A549 (cell line): ENCODE data around the gene GCLC. TPM values are rescaled to one million over a fixed set of nuclear protein-coding genes. Genes with fewer than 3 reads are reported as not detected.
A peak's percentile ranks its signal among the peaks of the same experiment; 100 is the strongest.

Experiments
- ATAC-seq, 2 experiments: fragments of 200-7000 bp in 1 of 2; fragments of >200 bp in 1 of 2; cut with Nextera tagmentation in 1 of 2; cut with Tn5 transposase in 1 of 2; 3 replicates each; pipeline versions ENCODE4 v1.8.0 to v1.9.1; 2018 to 2020; ENCODE audit warnings: mild to moderate bottlenecking in 1 of 2, moderate library complexity in 1 of 2
- CTCF ChIA-PET: fragments of 300-600 bp; sonication (Branson Sonifier 250); formaldehyde crosslinking; extraction: SDS; loops from one replicate; lab custom pipeline; 2021; ENCODE audit warnings: antibody characterized with exemption, inconsistent platforms; lab: Yijun Ruan, JAX
- POLR2A ChIA-PET: fragments of 350-600 bp; formaldehyde crosslinking; extraction: SDS; loops from one replicate; lab custom pipeline; 2021; ENCODE audit warnings: antibody characterized with exemption, inconsistent platforms; lab: Yijun Ruan, JAX
- DNase-seq, 2 experiments: peaks; one replicate each; pipeline versions ENCODE4 v3.0.0 to v3.0.0-alpha.2; 2011 to 2016; ENCODE audit warnings: low read depth in 1 of 2, low spot score in 1 of 2
- FAIRE-seq: peaks from 2 replicates; lab custom pipeline; 2011; peaks lifted over from hg19 to GRCh38; lab: Jason Lieb, UNC
- H3K27ac ChIP-seq, 2 experiments: fragments of >200 bp; sonication (Bioruptor Twin); formaldehyde crosslinking; 3 replicates each; pipeline ENCODE4 v1.5.1; 2016 to 2017
- H3K4me1 ChIP-seq: fragments of >200 bp; sonication (Bioruptor Twin); formaldehyde crosslinking; 3 replicates; pipeline ENCODE4 v1.6.1; 2016
- H3K4me2 ChIP-seq: fragments of >200 bp; sonication (Bioruptor Twin); formaldehyde crosslinking; 3 replicates; pipeline ENCODE4 v1.6.1; 2016
- H3K4me3 ChIP-seq: fragments of >200 bp; sonication (Bioruptor Twin); formaldehyde crosslinking; 3 replicates; pipeline ENCODE4 v1.5.1; 2016
- H3K9me3 ChIP-seq: fragments of >200 bp; sonication (Bioruptor Twin); formaldehyde crosslinking; 3 replicates; pipeline ENCODE4 v1.6.1; 2016
- CEBPB ChIP-seq, 2 experiments: fragments of >200 bp in 1 of 2; sonication (Bioruptor Twin) in 1 of 2; formaldehyde crosslinking in 1 of 2; IDR thresholded peaks; 2 replicates each; pipeline ENCODE4 v1.6.1; 2012 to 2016
- CHD2 ChIP-seq: fragments of 150-350 bp; IDR thresholded peaks from 2 replicates; pipeline ENCODE4 v1.6.1; 2014; ENCODE audit warnings: low read length; ENCODE audit not compliant: partially characterized antibody
- EHMT2 ChIP-seq: fragments of 200-600 bp; sonication (generic); IDR thresholded peaks from 2 replicates; pipeline ENCODE4 v1.6.1; 2016; ENCODE audit warnings: antibody characterized with exemption, low read depth, mild to moderate bottlenecking, moderate library complexity
- FOXS1 ChIP-seq: fragments of 250-450 bp; sonication (Bioruptor Pico); IDR thresholded peaks from 2 replicates; pipeline ENCODE4 v1.5.0; 2020; ENCODE audit warnings: mild to moderate bottlenecking, moderate library complexity
- HOXB5 ChIP-seq: fragments of 250-450 bp; sonication (Bioruptor Pico); IDR thresholded peaks from 2 replicates; pipeline ENCODE4 v1.5.0; 2020; ENCODE audit warnings: mild to moderate bottlenecking, moderate library complexity
- KDM1A ChIP-seq: fragments of 200-600 bp; sonication (generic); IDR thresholded peaks from 2 replicates; pipeline ENCODE4 v1.6.1; 2016; ENCODE audit warnings: low read depth, mild to moderate bottlenecking
- KDM5A ChIP-seq: fragments of 200-600 bp; sonication (generic); IDR thresholded peaks from 2 replicates; pipeline ENCODE4 v1.6.1; 2016; ENCODE audit warnings: antibody characterized with exemption, mild to moderate bottlenecking
- MYC ChIP-seq: IDR thresholded peaks from 2 replicates; pipeline ENCODE4 v1.6.1; 2012; ENCODE audit warnings: mild to moderate bottlenecking, inconsistent platforms, low read length, improper control_type of control experiment, borderline replicate concordance
- NFE2L2 ChIP-seq: fragments of 150-350 bp; conservative IDR thresholded peaks from 2 replicates; pipeline ENCODE4 v1.6.1; 2014; ENCODE audit warnings: low read length
- NPAS2 ChIP-seq: fragments of 250-450 bp; sonication (Bioruptor Pico); IDR thresholded peaks from 2 replicates; pipeline ENCODE4 v1.8.0; 2022; ENCODE audit warnings: mild to moderate bottlenecking, moderate library complexity, borderline replicate concordance
- NR3C1 ChIP-seq: fragments of >200 bp; sonication (Bioruptor Twin); formaldehyde crosslinking; IDR thresholded peaks from 3 replicates; pipeline ENCODE4 v1.6.1; 2017
- POLR2A ChIP-seq: IDR thresholded peaks from 2 replicates; pipeline ENCODE4 v1.6.1; 2012; ENCODE audit warnings: mild to moderate bottlenecking, low read length
- RCOR1 ChIP-seq: fragments of 150-350 bp; IDR thresholded peaks from 2 replicates; pipeline ENCODE4 v1.6.1; 2014; ENCODE audit warnings: antibody characterized with exemption, low read length, low read depth
- TP53 ChIP-seq: fragments of 250-450 bp; sonication (Bioruptor Pico); IDR thresholded peaks from 2 replicates; pipeline ENCODE4 v1.5.0; 2021; ENCODE audit warnings: mild to moderate bottlenecking, moderate library complexity
- ZC3H11A ChIP-seq: fragments of 450-650 bp; IDR thresholded peaks from 2 replicates; pipeline ENCODE4 v1.6.1; 2014; ENCODE audit warnings: antibody characterized with exemption, mild to moderate bottlenecking
- WGBS: methylation state at CpG from one replicate; pipeline ENCODE4 v1.1.6; 2017; ENCODE audit errors: missing lambda C conversion rate; 5-methylcytosine and 5-hydroxymethylcytosine counted together
- polyA plus RNA-seq, 4 experiments: library from polyadenylated mRNA; depleted of rRNA in 3 of 4; stranded (reverse); fragments of >200 nt; fragmentation: RNase III in 1 of 4; extraction: RNeasy Plus Mini Kit Qiagen cat#74134 plus additional on column Dnase treatment in 1 of 4; gene quantifications; 2 replicates in 3 of 4; 3 replicates in 1 of 4; pipeline ENCODE4 v1.2.3, GENCODE V29; 2011 to 2017
- TF ChIP-seq, protein P1 (sequence below): fragments of 250-450 bp; sonication (Bioruptor Pico); IDR thresholded peaks from 2 replicates; pipeline ENCODE4 v1.5.0; 2020; ENCODE audit warnings: low read depth, mild to moderate bottlenecking, moderate library complexity
- TF ChIP-seq, protein P2 (sequence below): fragments of 250-450 bp; sonication (Bioruptor Pico); IDR thresholded peaks from 2 replicates; pipeline ENCODE4 v1.5.0; 2021; ENCODE audit warnings: mild to moderate bottlenecking, moderate library complexity, borderline replicate concordance
- TF ChIP-seq, protein P3 (sequence below): IDR thresholded peaks from 2 replicates; pipeline ENCODE4 v1.6.1; 2012

GCLC gene
- polyA plus RNA-seq, 2 of the 4 experiments (the other 2 are of a cell fraction): 116 to 180 TPM

DNA sequence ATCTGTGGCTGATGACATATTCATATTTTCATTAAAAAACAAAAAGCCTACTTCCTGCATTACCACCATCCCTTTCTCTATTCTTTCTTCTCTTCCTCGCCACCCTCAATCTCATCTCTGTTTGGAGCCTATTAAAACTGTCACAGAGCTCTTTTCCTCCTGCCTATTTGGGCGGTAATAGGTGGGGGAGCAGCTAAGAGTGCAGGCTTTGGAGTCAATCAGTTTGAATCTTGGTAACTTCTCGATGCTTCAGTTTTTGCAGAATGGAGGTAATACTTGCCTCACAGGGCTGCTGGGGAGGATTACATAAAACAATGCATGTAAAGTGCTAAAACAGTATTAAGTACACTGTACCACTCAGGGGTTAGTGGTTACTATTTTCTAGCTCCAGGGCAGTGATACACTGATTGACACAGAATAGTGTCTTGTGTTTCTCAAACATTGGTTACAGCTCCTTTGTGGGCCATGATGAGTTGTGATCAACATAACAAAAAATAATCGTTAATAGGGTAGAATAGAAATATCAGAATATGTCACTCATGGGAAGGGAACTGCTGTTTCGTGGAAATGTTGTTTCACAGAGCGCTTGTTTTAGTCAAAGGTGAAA, 14.0 kb downstream of the GCLC start:
- POLR2A ChIA-PET: no interaction called here
- Histone ChIP-seq H3K4me1 (peaks cover 94% of the 10 kb centered on the region), H3K27ac (peak overlapping the region in 1 of 2 experiments; percentile 75; a peak in 4 of 6 replicates), H3K9me3 (no peaks in the 10 kb centered on the region), H3K4me3 (no peak overlapping the region), H3K4me2 (peak overlapping the region; percentile 56)
- CTCF ChIA-PET: interaction anchor here (0.5 to 2.0 kb wide), 7 partner anchors 13 to 427 kb away, joined by 3 to 12 read pairs (median 3); partner anchors contain the start of gene GCLC
- no peak for ATAC-seq
- TF ChIP-seq POLR2A (no peak), CHD2 (no peak), RCOR1 (no peak), TP53 (no peak)
- FAIRE-seq: no peak
- WGBS: 64% methylated on average over 6 of the region's 6 CpGs
- no peak for DNase-seq

DNA sequence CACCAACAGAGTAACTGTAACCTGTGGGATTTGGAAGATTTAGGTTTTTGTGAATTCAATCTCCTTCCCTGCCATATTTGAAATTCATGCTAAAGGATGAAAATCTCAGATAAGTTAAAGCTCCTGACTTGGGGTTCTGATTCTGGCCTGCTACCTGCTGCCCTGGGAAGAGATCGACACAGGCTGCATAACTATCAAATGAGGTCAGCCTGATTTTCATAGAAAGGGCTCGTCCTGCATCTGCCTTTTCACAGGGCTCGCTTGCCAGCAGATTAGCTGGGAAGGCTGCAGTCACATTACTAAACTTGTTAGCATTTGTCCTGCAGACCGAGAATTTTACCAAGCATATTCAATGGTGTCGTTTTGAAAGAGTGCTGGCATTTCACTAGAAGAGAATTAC, 14.6 kb downstream of the GCLC start:
- H3K4me2 ChIP-seq: peak overlapping the region; percentile 56
- TF ChIP-seq KDM5A (no peak), NPAS2 (no peak), MYC (no peak), HOXB5 (no peak), KDM1A (no peak), EHMT2 (no peak), NFE2L2 (no peak), CEBPB (IDR thresholded peaks at IDR 0.05) (no peak), NR3C1 (no peak), FOXS1 (CRISPR knock-in tag) (no peak), ZC3H11A (no peak)
- TF ChIP-seq, protein P1, sequence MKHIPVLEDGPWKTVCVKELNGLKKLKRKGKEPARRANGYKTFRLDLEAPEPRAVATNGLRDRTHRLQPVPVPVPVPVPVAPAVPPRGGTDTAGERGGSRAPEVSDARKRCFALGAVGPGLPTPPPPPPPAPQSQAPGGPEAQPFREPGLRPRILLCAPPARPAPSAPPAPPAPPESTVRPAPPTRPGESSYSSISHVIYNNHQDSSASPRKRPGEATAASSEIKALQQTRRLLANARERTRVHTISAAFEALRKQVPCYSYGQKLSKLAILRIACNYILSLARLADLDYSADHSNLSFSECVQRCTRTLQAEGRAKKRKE (CRISPR knock-in tag): no peak
- TF ChIP-seq, protein P2, sequence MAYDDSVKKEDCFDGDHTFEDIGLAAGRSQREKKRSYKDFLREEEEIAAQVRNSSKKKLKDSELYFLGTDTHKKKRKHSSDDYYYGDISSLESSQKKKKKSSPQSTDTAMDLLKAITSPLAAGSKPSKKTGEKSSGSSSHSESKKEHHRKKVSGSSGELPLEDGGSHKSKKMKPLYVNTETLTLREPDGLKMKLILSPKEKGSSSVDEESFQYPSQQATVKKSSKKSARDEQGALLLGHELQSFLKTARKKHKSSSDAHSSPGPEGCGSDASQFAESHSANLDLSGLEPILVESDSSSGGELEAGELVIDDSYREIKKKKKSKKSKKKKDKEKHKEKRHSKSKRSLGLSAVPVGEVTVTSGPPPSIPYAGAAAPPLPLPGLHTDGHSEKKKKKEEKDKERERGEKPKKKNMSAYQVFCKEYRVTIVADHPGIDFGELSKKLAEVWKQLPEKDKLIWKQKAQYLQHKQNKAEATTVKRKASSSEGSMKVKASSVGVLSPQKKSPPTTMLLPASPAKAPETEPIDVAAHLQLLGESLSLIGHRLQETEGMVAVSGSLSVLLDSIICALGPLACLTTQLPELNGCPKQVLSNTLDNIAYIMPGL (CRISPR knock-in tag): no peak
- TF ChIP-seq, all 56 proteins: peak for 0
- ChIA-PET POLR2A (no interaction called here), CTCF (interaction anchor here (0.5 to 2.0 kb wide), 4 partner anchors 14 to 427 kb away, joined by 3 to 12 read pairs (median 8); partner anchors contain the start of gene GCLC)
- H3K9me3 ChIP-seq: no peaks in the 10 kb centered on the region
- DNase-seq: no peak
- 14% methylated on average over 5 of the region's 5 CpGs for WGBS
- peaks cover 97% of the 10 kb centered on the region for H3K4me1 ChIP-seq
- FAIRE-seq: no peak
- H3K4me3 ChIP-seq: no peak overlapping the region
- ATAC-seq: peak in 1 of 2 experiments; percentile 31; a peak in 2 of 6 replicates
- peak overlapping the region in 1 of 2 experiments; percentile 75; a peak in 3 of 6 replicates for H3K27ac ChIP-seq

DNA sequence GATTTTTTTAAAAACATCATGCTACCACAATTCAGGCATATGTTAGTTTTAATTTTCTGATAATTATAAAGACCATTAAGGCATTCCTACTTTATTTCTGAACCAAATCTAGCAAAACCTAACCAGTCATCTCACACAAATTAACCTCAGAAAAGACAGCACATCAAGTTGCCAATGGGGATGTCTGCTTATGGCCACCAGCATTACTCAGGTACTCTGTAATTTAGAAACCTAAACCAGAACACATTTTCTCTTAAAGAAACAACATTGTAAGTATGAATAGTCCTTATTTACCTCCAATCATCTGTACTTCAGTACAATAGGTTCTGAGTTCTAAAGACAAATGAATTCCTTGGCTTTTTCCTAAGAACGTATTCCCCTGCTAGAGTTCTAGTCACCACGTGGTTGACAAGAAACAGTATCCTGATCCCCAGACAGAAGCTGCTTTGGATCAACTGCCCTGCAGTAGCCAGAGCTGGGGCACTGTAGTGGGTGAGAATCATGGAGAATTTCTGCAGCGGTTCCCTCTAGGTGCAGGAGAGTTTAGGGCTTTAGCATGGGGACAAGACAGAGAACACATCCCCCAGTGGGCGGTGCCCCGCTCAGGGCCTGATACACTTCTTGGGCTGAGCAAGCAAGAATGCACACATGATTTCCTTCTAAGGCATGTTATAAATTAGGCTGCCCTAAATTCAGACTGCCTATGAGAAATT, 15.4 kb downstream of the GCLC start:
- Histone ChIP-seq H3K4me3 (no peak overlapping the region), H3K9me3 (no peaks in the 10 kb centered on the region), H3K4me1 (peaks cover 99% of the 10 kb centered on the region), H3K27ac (peak overlapping the region; percentile 29 to 75; a peak in 4 of 6 replicates), H3K4me2 (peak overlapping the region; percentile 56)
- no peak for FAIRE-seq
- 47% methylated on average over 4 of the region's 5 CpGs for WGBS
- ATAC-seq: peak in 1 of 2 experiments; percentile 45; a peak in 3 of 6 replicates
- DNase-seq: no peak
- ChIA-PET CTCF (interaction anchor here (2.0 kb wide), 1 partner anchor 37 kb away, joined by 12 read pairs; no protein-coding TSS in a partner anchor), POLR2A (no interaction called here)
- TF ChIP-seq, protein P3, sequence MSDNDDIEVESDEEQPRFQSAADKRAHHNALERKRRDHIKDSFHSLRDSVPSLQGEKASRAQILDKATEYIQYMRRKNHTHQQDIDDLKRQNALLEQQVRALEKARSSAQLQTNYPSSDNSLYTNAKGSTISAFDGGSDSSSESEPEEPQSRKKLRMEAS: peak; percentile 23; the same call in 1 of the 2 replicates
- no peak for TF ChIP-seq NFE2L2
